HG02884 (cell line): ENCODE results near the gene PRTN3.

Experiments
- ATAC-seq: cut with Tn5 transposase; IDR thresholded peaks from one replicate; pipeline ENCODE4 v1.9.1; 2021; ENCODE audit warnings: mild to moderate bottlenecking, moderate library complexity; ENCODE audit not compliant: unreplicated experiment

PRTN3 gene

DNA sequence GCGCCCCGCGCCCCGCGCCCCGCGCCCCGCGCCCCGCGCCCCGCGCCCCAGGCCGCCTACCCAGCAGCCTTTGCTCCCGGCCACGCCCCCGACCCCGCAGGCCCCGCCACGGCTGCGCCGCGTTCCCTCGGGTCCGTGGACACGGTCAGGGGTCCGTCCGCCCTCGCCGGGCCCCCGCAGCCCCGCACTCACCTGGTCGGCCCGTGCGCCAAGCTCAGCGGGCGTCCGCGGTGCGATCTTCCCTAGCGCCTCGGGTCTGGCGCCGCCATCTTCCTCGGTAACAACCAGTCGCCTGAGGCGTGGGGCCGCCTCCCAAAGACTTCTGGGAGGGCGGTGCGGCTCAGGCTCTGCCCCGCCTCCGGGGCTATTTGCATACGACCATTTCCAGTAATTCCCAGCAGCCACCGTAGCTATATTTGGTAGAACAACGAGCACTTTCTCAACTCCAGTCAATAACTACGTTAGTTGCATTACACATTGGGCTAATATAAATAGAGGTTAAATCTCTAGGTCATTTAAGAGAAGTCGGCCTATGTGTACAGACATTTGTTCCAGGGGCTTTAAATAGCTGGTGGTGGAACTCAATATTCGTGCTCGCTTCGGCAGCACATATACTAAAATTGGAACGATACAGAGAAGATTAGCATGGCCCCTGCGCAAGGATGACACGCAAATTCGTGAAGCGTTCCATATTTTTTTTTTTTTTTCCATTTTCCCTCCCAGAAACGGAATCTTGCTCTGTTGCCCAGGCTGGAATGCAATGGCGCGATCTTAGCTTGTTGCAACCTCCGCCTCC, 52.3 kb downstream of the PRTN3 start, which contains the start of the genes MED16 and RNU6-9:
Gene MED16 (minus strand): TSS at position 294 of the 796 bp plus-strand sequence. CDS start 2,056 bp downstream, outside the sequence.
Gene RNU6-9 (plus strand): TSS at position 591 of the 796 bp plus-strand sequence.
- peak; percentile 67 for ATAC-seq

DNA sequence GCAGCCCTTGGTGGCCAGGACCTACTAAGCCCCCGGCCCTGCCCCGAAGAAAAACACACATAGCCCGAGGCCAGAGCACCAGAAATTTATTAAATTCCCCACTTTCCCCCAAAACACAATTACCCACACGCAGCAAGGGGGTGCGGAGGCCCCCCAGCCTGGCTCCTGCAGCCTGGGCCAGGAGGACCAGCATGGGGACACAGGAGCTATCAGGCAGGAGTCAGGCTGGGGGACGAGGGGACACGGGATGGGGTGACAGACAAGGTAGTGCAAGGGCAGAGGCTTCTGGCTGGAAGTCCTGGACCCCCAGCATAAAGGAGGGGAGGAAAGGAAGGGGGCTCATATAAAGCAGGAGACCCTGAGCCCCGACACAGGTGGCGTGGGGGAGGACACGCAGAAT, 55.6 kb downstream of the PRTN3 start:
- ATAC-seq, result no peak

GRCh38 chr19:896999-897398, 56.2 kb downstream of the PRTN3 start:
- ATAC-seq, result no peak

- no peak for ATAC-seq
Observed at GRCh38 chr19:897442-898039, 56.7 kb downstream of the PRTN3 start.
